GM12878 (cell line): ENCODE results near the gene RBM26. TPM values are rescaled to one million over a fixed set of nuclear protein-coding genes. Genes with fewer than 3 reads are reported as not detected.

Experiments used
- ATAC-seq: fragments of 200-7000 bp; cut with Tn5 transposase; 3 replicates; pipeline ENCODE4 v1.9.1; 2020; ENCODE audit warnings: mild to moderate bottlenecking, moderate library complexity
- BruUV-seq: library from RNA; stranded (reverse); fragments of 400-500 nt; replicated peaks from 2 replicates; lab custom pipeline; 2021; lab: Mats Ljungman, UMichigan
- CTCF ChIA-PET: fragments of 300-600 bp; sonication (Branson Sonifier 250); formaldehyde crosslinking; extraction: SDS; loops from one replicate; lab custom pipeline; 2021; ENCODE audit warnings: inconsistent platforms; lab: Yijun Ruan, JAX
- POLR2A ChIA-PET: fragments of 350-600 bp; formaldehyde crosslinking; extraction: SDS; loops from one replicate; lab custom pipeline; 2021; ENCODE audit warnings: inconsistent platforms; lab: Charles Lee
- RAD21 ChIA-PET: fragments of 300-600 bp; sonication (Branson Sonifier 250); formaldehyde crosslinking; loops from one replicate; lab custom pipeline; 2023; ENCODE audit warnings: antibody characterized with exemption; ENCODE audit not compliant: unreplicated experiment; lab: Charles Lee
- SMC1A ChIA-PET: fragments of 300-600 bp; sonication (Branson Sonifier 250); formaldehyde crosslinking; loops from one replicate; lab custom pipeline; 2023; ENCODE audit not compliant: unreplicated experiment, uncharacterized antibody; lab: Charles Lee
- DNase-seq: peaks from one replicate; pipeline ENCODE4 v3.0.0-alpha.2; 2011; ENCODE audit warnings: low read depth, low spot score
- FAIRE-seq: peaks from 3 replicates; lab custom pipeline; 2011; peaks lifted over from hg19 to GRCh38; lab: Jason Lieb, UNC
- H2AFZ ChIP-seq: 2 replicates; pipeline ENCODE4 v1.6.0; 2011; ENCODE audit warnings: low read depth, low read length, control low read depth; ENCODE audit not compliant: control insufficient read depth
- H3K27ac ChIP-seq: 2 replicates; pipeline ENCODE4 v1.5.1; 2011; ENCODE audit warnings: control low read depth; ENCODE audit not compliant: control insufficient read depth, insufficient read depth
- H3K27me3 ChIP-seq, 2 experiments: replicated peaks in 1 of 2; 2 replicates each; pipeline versions ENCODE4 v1.6.0 to v1.6.1; 2011; ENCODE audit warnings: low read length in 1 of 2; ENCODE audit not compliant: control insufficient read depth in 2 of 2, insufficient read depth in 2 of 2
- H3K36me3 ChIP-seq, 2 experiments: 2 replicates each; pipeline ENCODE4 v1.5.1; 2011; ENCODE audit warnings: low read length in 1 of 2; ENCODE audit not compliant: control insufficient read depth in 2 of 2, insufficient read depth in 2 of 2
- H3K4me1 ChIP-seq: 2 replicates; pipeline ENCODE4 v1.6.1; 2011; ENCODE audit warnings: mild to moderate bottlenecking, low read length, moderate library complexity, mixed read lengths; ENCODE audit not compliant: control insufficient read depth, insufficient read depth
- H3K4me2 ChIP-seq: 2 replicates; pipeline ENCODE4 v1.6.0; 2011; ENCODE audit warnings: control low read depth; ENCODE audit not compliant: control insufficient read depth, insufficient read depth
- H3K4me3 ChIP-seq: fragments of 200-600 bp; sonication (generic); 2 replicates; pipeline ENCODE4 v1.5.1; 2016
- H3K79me2 ChIP-seq: 2 replicates; pipeline ENCODE4 v1.6.0; 2011; ENCODE audit warnings: low read length; ENCODE audit not compliant: control insufficient read depth, insufficient read depth
- H3K9ac ChIP-seq: 2 replicates; pipeline ENCODE4 v1.8.0; 2011; ENCODE audit warnings: low read length, control low read depth, mixed read lengths; ENCODE audit not compliant: control insufficient read depth, insufficient read depth
- H3K9me3 ChIP-seq: replicated peaks from 3 replicates; pipeline ENCODE4 v1.5.1; 2011; ENCODE audit warnings: mild to moderate bottlenecking, low read length; ENCODE audit not compliant: control insufficient read depth, insufficient read depth
- H4K20me1 ChIP-seq: 2 replicates; pipeline ENCODE4 v1.6.0; 2011; ENCODE audit not compliant: control insufficient read depth, insufficient read depth
- ATF3 ChIP-seq: IDR thresholded peaks from 2 replicates; pipeline ENCODE4 v1.6.1; 2011; ENCODE audit warnings: low read depth, mild to moderate bottlenecking, low read length, moderate library complexity, borderline replicate concordance; ENCODE audit errors: extremely low read depth
- BCL11A ChIP-seq: IDR thresholded peaks from 2 replicates; pipeline ENCODE4 v1.6.1; 2011; ENCODE audit warnings: low read depth, low read length
- MAX ChIP-seq: IDR thresholded peaks from 2 replicates; pipeline ENCODE4 v1.6.1; 2012; ENCODE audit warnings: low read depth, low read length, improper control_type of control experiment
- MTA2 ChIP-seq: fragments of 450-650 bp; IDR thresholded peaks from 2 replicates; pipeline ENCODE4 v1.6.1; 2016; ENCODE audit warnings: low read depth, mild to moderate bottlenecking, moderate library complexity
- RB1 ChIP-seq: fragments of 450-650 bp; formaldehyde crosslinking; IDR thresholded peaks from 2 replicates; pipeline ENCODE4 v1.6.1; 2017; ENCODE audit warnings: mild to moderate bottlenecking, borderline replicate concordance
- SKIL ChIP-seq: fragments of 450-650 bp; IDR thresholded peaks from 2 replicates; pipeline ENCODE4 v1.6.1; 2017; ENCODE audit warnings: mild to moderate bottlenecking, low read depth, inconsistent platforms; ENCODE audit not compliant: poor library complexity, severe bottlenecking
- STAT1 ChIP-seq: fragments of 450-650 bp; conservative IDR thresholded peaks from 2 replicates; pipeline ENCODE4 v1.6.1; 2014; ENCODE audit warnings: antibody characterized with exemption, mild to moderate bottlenecking
- ZNF622 ChIP-seq: fragments of 450-650 bp; IDR thresholded peaks from 2 replicates; pipeline ENCODE4 v1.6.1; 2017; ENCODE audit warnings: mild to moderate bottlenecking, inconsistent platforms
- WGBS: methylation state at CpG from one replicate; pipeline ENCODE4 v1.1.6; 2016; ENCODE audit warnings: low lambda C conversion rate; ENCODE audit not compliant: insufficient replicate concordance, insufficient coverage; ENCODE audit errors: missing lambda C conversion rate; 5-methylcytosine and 5-hydroxymethylcytosine counted together
- in situ Hi-C: fragments of 300-500 bp; cut with MboI; formaldehyde crosslinking; loops from 9 replicates; pipeline ENCODE4 v1.14.3; 2018; ENCODE audit warnings: mixed read lengths
- intact Hi-C: fragments of 100-400 bp; cut with micrococcal nuclease; formaldehyde crosslinking; loops from one replicate; pipeline ENCODE4 v1.14.2; 2022; ENCODE audit not compliant: unreplicated experiment
- polyA plus RNA-seq, 11 experiments: library from polyadenylated mRNA; depleted of rRNA in 4 of 11; unstranded in 6 of 11; stranded (reverse) in 5 of 11; fragments of >200 nt; fragmentation: Nextera tagmentation in 4 of 11; fragmentation: Illumina TruSeq in 1 of 11; extraction: Ambion mirVana in 4 of 11; extraction: Trizol in 1 of 11; gene quantifications; 1 replicate in 1 of 11; 2 replicates in 10 of 11; pipeline versions ENCODE4 v1.2.1 to v1.2.3, GENCODE V29; 2011 to 2016; ENCODE audit warnings: inconsistent platforms in 2 of 11, missing spikeins in 2 of 11, low read depth in 1 of 11
- total RNA-seq, 4 experiments: library from RNA; depleted of rRNA in 3 of 4; stranded (reverse); fragments of >200 nt in 3 of 4; fragmentation: Illumina TruSeq in 1 of 4; extraction: Trizol in 1 of 4; gene quantifications; 2 replicates each; pipeline versions ENCODE4 v1.2.1 to v1.2.3, GENCODE V29; 2013 to 2021
- TF ChIP-seq, protein P1 (sequence below), 3 experiments: IDR thresholded peaks in 2 of 3; conservative IDR thresholded peaks in 1 of 3; 2 replicates each; pipeline ENCODE4 v1.5.1; 2011; ENCODE audit warnings: low read depth in 3 of 3, low read length in 3 of 3, mild to moderate bottlenecking in 3 of 3, control low read depth in 2 of 3, moderate library complexity in 2 of 3, inconsistent platforms in 1 of 3, mixed read lengths in 1 of 3; ENCODE audit not compliant: control insufficient read depth in 2 of 3, insufficient read depth in 1 of 3; ENCODE audit errors: extremely low read depth in 1 of 3
- TF ChIP-seq, protein P2 (sequence below): fragments of 450-650 bp; IDR thresholded peaks from 2 replicates; pipeline ENCODE4 v1.6.1; 2016; ENCODE audit warnings: mild to moderate bottlenecking

Gene RBM26
- total and polyA plus RNA-seq, 10 of the 15 experiments (the other 5 are each of a cell fraction or from before 2014, with no cell fraction given) = 17.6 to 71.3 (median 38.9) TPM

DNA sequence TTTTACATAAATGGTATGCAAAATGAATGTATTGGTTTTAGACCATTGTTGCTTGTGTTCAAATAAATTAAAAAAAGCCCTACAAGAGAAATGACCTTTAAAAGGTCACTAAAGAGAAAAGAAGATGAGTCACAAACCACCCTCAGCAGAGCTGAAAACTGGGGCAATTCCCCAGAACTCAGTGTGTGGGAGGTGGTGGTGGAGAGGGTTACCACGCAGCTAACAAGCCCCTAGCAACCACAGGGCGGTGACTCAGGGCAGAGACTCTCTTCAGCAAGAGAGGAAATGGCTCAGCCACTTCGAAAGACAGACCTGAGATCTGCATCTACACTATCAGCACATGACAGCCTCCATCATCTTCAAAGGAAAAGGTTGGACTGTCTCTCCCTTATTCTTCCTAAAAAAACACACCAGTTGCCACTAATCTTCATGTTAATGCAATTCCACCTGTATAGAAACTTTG lies 45.5 kb upstream of the RBM26 start:
- ChIA-PET RAD21 (interaction anchor here (0.8 to 2.6 kb wide), 11 partner anchors 23 to 92 kb away, joined by 3 to 19 read pairs (median 3); partner anchors contain the start of gene NDFIP2), SMC1A (interaction anchor here (0.7 to 2.8 kb wide), 11 partner anchors 14 to 949 kb away, joined by 3 to 19 read pairs (median 4); partner anchors contain the start of gene NDFIP2), CTCF (interaction anchor here (1.0 to 1.5 kb wide), 5 partner anchors 9 to 88 kb away, joined by 3 to 4 read pairs (median 4); no protein-coding TSS in a partner anchor), POLR2A (interaction anchor here (0.6 to 1.1 kb wide), 5 partner anchors 27 to 46 kb away, joined by 3 to 4 read pairs (median 3); partner anchors contain the start of genes NDFIP2 and RBM26)
- no peaks in the 10 kb centered on the region for H3K27me3 ChIP-seq
- intact Hi-C loops (loop anchor here (2.0 kb wide), 1 partner anchor 17 kb away; no protein-coding TSS in a partner anchor), in situ Hi-C loops (no loop called here)
- H3K79me2 ChIP-seq = no peaks in the 10 kb centered on the region
- H4K20me1 ChIP-seq = no peaks in the 10 kb centered on the region
- ATAC-seq (peak; percentile 100), DNase-seq (peak; percentile 71), FAIRE-seq (peak; percentile 66)
- no peak overlapping the region for H3K27ac ChIP-seq
- peak overlapping the region; percentile 51; the same call in 1 of the 2 replicates for H3K4me2 ChIP-seq
- H2AFZ ChIP-seq = peak overlapping the region; percentile 67
- no peak overlapping the region for H3K4me3 ChIP-seq
- WGBS = 2% methylated on average over 3 of the region's 3 CpGs
- H3K36me3 ChIP-seq = no peaks in the 10 kb centered on the region
- no peak overlapping the region for H3K9ac ChIP-seq
- H3K9me3 ChIP-seq = no peaks in the 10 kb centered on the region
- H3K4me1 ChIP-seq = peaks cover 10% of the 10 kb centered on the region; the same call in 1 of the 2 replicates
- no TSS peak for BruUV-seq
- TF ChIP-seq BCL11A (peak; percentile 76), STAT1 (no peak; the same call in 1 of the 2 replicates), MTA2 (peak; percentile 81), ZNF622 (no peak), SKIL (peak; percentile 57), RB1 (no peak), ATF3 (no peak), MAX (no peak)
- TF ChIP-seq, protein P1, sequence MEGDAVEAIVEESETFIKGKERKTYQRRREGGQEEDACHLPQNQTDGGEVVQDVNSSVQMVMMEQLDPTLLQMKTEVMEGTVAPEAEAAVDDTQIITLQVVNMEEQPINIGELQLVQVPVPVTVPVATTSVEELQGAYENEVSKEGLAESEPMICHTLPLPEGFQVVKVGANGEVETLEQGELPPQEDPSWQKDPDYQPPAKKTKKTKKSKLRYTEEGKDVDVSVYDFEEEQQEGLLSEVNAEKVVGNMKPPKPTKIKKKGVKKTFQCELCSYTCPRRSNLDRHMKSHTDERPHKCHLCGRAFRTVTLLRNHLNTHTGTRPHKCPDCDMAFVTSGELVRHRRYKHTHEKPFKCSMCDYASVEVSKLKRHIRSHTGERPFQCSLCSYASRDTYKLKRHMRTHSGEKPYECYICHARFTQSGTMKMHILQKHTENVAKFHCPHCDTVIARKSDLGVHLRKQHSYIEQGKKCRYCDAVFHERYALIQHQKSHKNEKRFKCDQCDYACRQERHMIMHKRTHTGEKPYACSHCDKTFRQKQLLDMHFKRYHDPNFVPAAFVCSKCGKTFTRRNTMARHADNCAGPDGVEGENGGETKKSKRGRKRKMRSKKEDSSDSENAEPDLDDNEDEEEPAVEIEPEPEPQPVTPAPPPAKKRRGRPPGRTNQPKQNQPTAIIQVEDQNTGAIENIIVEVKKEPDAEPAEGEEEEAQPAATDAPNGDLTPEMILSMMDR (IDR thresholded peaks at IDR 0.05 in 2 of 3, conservative IDR thresholded peaks at IDR 0.05 in 1 of 3; ENCODE audit: control insufficient read depth in 2 of 3, extremely low read depth in 1 of 3, insufficient read depth in 1 of 3, low read depth in 3 of 3, low read length in 3 of 3) = no peak
- TF ChIP-seq, protein P2, sequence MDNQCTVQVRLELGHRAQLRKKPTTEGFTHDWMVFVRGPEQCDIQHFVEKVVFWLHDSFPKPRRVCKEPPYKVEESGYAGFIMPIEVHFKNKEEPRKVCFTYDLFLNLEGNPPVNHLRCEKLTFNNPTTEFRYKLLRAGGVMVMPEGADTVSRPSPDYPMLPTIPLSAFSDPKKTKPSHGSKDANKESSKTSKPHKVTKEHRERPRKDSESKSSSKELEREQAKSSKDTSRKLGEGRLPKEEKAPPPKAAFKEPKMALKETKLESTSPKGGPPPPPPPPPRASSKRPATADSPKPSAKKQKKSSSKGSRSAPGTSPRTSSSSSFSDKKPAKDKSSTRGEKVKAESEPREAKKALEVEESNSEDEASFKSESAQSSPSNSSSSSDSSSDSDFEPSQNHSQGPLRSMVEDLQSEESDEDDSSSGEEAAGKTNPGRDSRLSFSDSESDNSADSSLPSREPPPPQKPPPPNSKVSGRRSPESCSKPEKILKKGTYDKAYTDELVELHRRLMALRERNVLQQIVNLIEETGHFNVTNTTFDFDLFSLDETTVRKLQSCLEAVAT = peak; percentile 61
